K562 (cell line): ENCODE results near the gene CTXN1. TPM values are rescaled to one million over a fixed set of nuclear protein-coding genes. Genes with fewer than 3 reads are reported as not detected.

ENCODE experiments used
- ARHGAP35 ChIP-seq: fragments of 450-650 bp; IDR thresholded peaks from 2 replicates; pipeline ENCODE4 v1.6.1; 2018; ENCODE audit not compliant: partially characterized antibody
- CBFA2T3 ChIP-seq: fragments of 450-650 bp; IDR thresholded peaks from 2 replicates; pipeline ENCODE4 v1.6.1; 2017
- EGR1 ChIP-seq: fragments of 450-650 bp; conservative IDR thresholded peaks from 2 replicates; pipeline ENCODE4 v1.6.1; 2017; ENCODE audit warnings: mild to moderate bottlenecking
- ETV5 ChIP-seq: sonication (generic); formaldehyde crosslinking; IDR thresholded peaks from 2 replicates; pipeline ENCODE4 v1.4.0; 2020; ENCODE audit warnings: low read depth, mild to moderate bottlenecking, missing genetic modification reagents
- HDAC8 ChIP-seq: fragments of 450-650 bp; IDR thresholded peaks from 2 replicates; pipeline ENCODE4 v1.6.1; 2016; ENCODE audit warnings: mild to moderate bottlenecking, missing genetic modification characterization, moderate library complexity, missing compliant biosample characterization
- HMG20A ChIP-seq: fragments of 450-650 bp; formaldehyde crosslinking; conservative IDR thresholded peaks from 2 replicates; pipeline ENCODE4 v1.4.0; 2020; ENCODE audit warnings: mild to moderate bottlenecking, mixed read lengths
- MEF2A ChIP-seq: IDR thresholded peaks from 2 replicates; pipeline ENCODE4 v1.6.1; 2011; ENCODE audit warnings: low read depth, mild to moderate bottlenecking, low read length, moderate library complexity; ENCODE audit not compliant: control insufficient read depth
- MEIS2 ChIP-seq: fragments of 450-650 bp; IDR thresholded peaks from 2 replicates; pipeline ENCODE4 v1.6.1; 2014; ENCODE audit warnings: mild to moderate bottlenecking; ENCODE audit not compliant: partially characterized antibody
- MYNN ChIP-seq, 2 experiments: sonication (generic); formaldehyde crosslinking in 1 of 2; IDR thresholded peaks; 2 replicates each; pipeline versions ENCODE4 v1.5.0 to v1.6.1; 2016 to 2020; ENCODE audit warnings: antibody characterized with exemption in 1 of 2, missing genetic modification reagents in 1 of 2
- SAFB2 ChIP-seq: fragments of 200-400 bp; formaldehyde crosslinking; IDR thresholded peaks from 2 replicates; pipeline ENCODE4 v1.6.1; 2018; ENCODE audit warnings: borderline replicate concordance, low read length, low read depth, moderate library complexity; ENCODE audit not compliant: severe bottlenecking
- SREBF1 ChIP-seq: fragments of 150-350 bp; IDR thresholded peaks from 2 replicates; pipeline ENCODE4 v1.6.1; 2014; ENCODE audit warnings: antibody characterized with exemption, low read depth, low read length, borderline replicate concordance
- TBP ChIP-seq: optimal IDR thresholded peaks from 2 replicates; pipeline ENCODE3; 2011; ENCODE audit warnings: low read depth, low read length, improper control_type of control experiment
- ZNF224 ChIP-seq: sonication (generic); formaldehyde crosslinking; IDR thresholded peaks from 2 replicates; pipeline ENCODE4 v1.8.0; 2022; ENCODE audit warnings: mild to moderate bottlenecking, missing genetic modification reagents
- ZNF232 ChIP-seq: sonication (generic); formaldehyde crosslinking; IDR thresholded peaks from 2 replicates; pipeline ENCODE4 v1.8.0; 2022; ENCODE audit warnings: mild to moderate bottlenecking, missing genetic modification reagents
- ZNF3 ChIP-seq: fragments of 250-450 bp; sonication (Bioruptor Pico); IDR thresholded peaks from 2 replicates; pipeline ENCODE4 v1.5.0; 2021; ENCODE audit warnings: mild to moderate bottlenecking, moderate library complexity
- ZNF316 ChIP-seq: fragments of 450-650 bp; IDR thresholded peaks from 2 replicates; pipeline ENCODE4 v1.6.1; 2016
- ZSCAN29 ChIP-seq: fragments of 450-650 bp; IDR thresholded peaks from 2 replicates; pipeline ENCODE4 v1.6.1; 2017
- polyA plus RNA-seq, 8 experiments: library from polyadenylated mRNA; depleted of rRNA in 4 of 8; stranded (reverse) in 5 of 8; unstranded in 3 of 8; fragments of >200 nt; fragmentation: Nextera tagmentation in 2 of 8; fragmentation: Illumina TruSeq in 1 of 8; extraction: Ambion mirVana in 2 of 8; extraction: Trizol in 1 of 8; gene quantifications; 2 replicates each; pipeline versions ENCODE4 v1.2.1 to v1.2.3, GENCODE V29; 2011 to 2014; ENCODE audit warnings: inconsistent platforms in 1 of 8, missing spikeins in 1 of 8
- total RNA-seq, 7 experiments: library from RNA; depleted of rRNA in 6 of 7; stranded (reverse); fragments of >200 nt in 6 of 7; fragmentation: Illumina TruSeq in 2 of 7; extraction: Trizol in 2 of 7; gene quantifications; 2 replicates each; pipeline versions ENCODE4 v1.2.1 to v1.2.3, GENCODE V29; 2011 to 2021; ENCODE audit warnings: low replicate concordance in 1 of 7
- TF ChIP-seq, protein P1 (sequence below): fragments of 450-650 bp; IDR thresholded peaks from 2 replicates; pipeline ENCODE4 v1.7.1; 2018; ENCODE audit warnings: mild to moderate bottlenecking, low read depth; ENCODE audit not compliant: partially characterized antibody
- TF ChIP-seq, protein P2 (sequence below): fragments of 250-450 bp; sonication (Bioruptor Pico); IDR thresholded peaks from 2 replicates; pipeline ENCODE4 v1.5.0; 2021; ENCODE audit warnings: mild to moderate bottlenecking, moderate library complexity
- TF ChIP-seq, protein P3 (sequence below): sonication (generic); formaldehyde crosslinking; IDR thresholded peaks from 2 replicates; pipeline ENCODE4 v1.8.0; 2022; ENCODE audit warnings: missing genetic modification reagents, mild to moderate bottlenecking, moderate library complexity, borderline replicate concordance

Gene CTXN1
- total and polyA plus RNA-seq, 9 of the 15 experiments (the other 6 are each of a cell fraction or from before 2014, with no cell fraction given) = 0.15 to 37.4 (median 1.8) TPM; not detected in 2

DNA sequence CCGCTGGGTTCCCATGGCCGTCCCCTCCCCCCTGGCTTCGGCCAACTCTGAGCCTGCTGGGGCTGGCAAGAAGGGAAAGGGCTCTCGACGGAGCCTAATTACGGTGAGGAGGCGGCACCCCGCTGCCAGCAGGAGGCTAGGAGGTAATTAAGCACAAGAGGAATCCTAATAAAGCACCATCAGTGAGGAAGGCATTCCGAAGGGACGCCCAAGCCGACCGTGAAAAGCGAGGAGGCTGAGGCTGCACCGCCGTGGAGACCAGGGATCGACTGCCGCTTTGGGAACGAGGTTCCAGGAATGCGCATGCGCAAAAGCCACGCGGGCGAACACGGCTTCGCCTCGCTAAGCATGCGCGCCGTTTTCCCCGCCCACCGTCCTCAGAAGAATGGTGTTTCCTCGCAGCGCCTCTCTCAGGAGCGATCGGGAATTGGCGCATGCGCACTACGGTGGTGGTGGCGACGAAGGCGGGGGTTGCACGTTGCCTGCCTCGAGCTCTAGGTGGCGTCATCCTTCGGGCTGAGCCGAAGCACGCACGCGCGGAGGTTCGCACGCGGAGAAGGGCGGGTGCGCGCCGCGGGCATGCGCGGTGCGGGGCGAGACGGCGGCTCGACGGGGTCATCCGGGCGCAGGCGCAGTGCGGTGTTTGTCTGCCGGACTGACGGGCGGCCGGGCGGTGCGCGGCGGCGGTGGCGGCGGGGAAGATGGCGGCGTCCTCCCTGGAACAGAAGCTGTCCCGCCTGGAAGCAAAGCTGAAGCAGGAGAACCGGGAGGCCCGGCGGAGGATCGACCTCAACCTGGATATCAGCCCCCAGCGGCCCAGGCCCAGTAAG is 22.5 kb downstream of the CTXN1 start, which contains the start of gene MAP2K7 (continued):
- TF ChIP-seq, protein P1, sequence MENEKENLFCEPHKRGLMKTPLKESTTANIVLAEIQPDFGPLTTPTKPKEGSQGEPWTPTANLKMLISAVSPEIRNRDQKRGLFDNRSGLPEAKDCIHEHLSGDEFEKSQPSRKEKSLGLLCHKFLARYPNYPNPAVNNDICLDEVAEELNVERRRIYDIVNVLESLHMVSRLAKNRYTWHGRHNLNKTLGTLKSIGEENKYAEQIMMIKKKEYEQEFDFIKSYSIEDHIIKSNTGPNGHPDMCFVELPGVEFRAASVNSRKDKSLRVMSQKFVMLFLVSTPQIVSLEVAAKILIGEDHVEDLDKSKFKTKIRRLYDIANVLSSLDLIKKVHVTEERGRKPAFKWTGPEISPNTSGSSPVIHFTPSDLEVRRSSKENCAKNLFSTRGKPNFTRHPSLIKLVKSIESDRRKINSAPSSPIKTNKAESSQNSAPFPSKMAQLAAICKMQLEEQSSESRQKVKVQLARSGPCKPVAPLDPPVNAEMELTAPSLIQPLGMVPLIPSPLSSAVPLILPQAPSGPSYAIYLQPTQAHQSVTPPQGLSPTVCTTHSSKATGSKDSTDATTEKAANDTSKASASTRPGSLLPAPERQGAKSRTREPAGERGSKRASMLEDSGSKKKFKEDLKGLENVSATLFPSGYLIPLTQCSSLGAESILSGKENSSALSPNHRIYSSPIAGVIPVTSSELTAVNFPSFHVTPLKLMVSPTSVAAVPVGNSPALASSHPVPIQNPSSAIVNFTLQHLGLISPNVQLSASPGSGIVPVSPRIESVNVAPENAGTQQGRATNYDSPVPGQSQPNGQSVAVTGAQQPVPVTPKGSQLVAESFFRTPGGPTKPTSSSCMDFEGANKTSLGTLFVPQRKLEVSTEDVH = no peak
- TF ChIP-seq EGR1 (peak; percentile 69), MEF2A (no peak), TBP (peak; percentile 74), HDAC8 (no peak; the same call in 1 of the 2 replicates), ZSCAN29 (no peak), SREBF1 (no peak), ETV5 (CRISPR knock-in tag) (no peak; the same call in 1 of the 2 replicates), CBFA2T3 (0 out of 2 replicates have a peak, but pooled peaks have one; percentile 2), ZNF224 (no peak), MYNN (IDR thresholded peaks at IDR 0.05) (no peak), MYNN (CRISPR knock-in tag; IDR thresholded peaks at IDR 0.05) (no peak), HMG20A (CRISPR knock-in tag) (no peak), ZNF316 (no peak), MEIS2 (peak; percentile 99), SAFB2 (no peak), ZNF232 (no peak), ARHGAP35 (no peak), ZNF3 (no peak)
- TF ChIP-seq, protein P2, sequence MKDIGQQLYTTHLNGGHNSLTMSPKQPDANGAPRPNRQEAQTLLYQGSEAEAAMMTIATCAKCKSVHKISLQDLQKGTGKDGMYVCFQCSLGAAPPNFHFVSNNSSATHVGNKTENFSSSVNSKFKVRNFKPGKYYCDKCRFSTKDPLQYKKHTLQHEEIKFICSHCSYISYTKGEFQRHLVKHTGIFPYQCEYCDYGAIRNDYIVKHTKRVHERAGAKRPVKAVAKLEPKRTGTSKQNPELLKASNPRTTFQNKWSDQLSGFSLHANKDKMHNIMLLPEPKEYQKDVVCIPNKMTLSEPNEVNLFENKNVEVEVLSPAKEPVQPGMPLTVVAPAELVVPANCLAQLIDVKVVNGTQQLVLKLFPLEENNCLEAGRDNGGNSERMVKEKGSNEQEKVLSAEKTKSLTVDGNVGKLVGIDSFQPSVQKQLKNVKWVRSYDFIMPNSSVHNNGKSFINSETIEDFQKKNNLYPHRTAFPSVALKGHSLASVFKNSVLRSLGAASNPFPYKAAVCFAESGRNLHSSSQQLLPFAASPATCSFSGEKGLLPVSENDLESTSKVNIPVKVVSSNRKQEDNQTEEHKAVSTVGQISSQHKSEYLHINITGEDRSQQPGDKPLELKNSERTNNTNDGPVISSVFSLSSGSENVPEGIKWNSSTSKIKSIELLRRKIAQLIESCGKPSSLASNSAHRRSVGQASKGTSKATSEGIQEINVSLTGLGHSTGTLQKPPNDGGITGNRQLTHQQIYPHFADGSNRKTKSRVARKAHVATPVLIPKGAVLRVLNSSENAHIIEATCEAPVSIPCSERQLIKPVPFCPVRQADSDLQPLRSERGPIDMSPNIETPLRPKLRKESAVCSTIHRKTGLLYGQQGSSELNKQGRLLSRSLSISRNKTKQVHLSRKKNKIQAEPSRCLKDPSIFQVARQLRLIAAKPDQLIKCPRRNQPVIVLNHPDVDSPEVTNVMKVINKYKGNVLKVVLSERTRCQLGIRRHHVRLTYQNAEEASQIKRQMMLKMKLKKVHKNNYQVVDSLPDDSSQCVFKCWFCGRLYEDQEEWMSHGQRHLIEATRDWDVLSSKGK (CRISPR knock-in tag) = no peak
- TF ChIP-seq, protein P3, sequence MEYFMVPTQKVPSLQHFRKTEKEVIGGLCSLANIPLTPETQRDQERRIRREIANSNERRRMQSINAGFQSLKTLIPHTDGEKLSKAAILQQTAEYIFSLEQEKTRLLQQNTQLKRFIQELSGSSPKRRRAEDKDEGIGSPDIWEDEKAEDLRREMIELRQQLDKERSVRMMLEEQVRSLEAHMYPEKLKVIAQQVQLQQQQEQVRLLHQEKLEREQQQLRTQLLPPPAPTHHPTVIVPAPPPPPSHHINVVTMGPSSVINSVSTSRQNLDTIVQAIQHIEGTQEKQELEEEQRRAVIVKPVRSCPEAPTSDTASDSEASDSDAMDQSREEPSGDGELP (CRISPR knock-in tag) = no peak; the same call in 1 of the 2 replicates
